ENCODE measurements around the gene PIF1.
A peak's percentile ranks its signal among the peaks of the same experiment; 100 is the strongest.

The PIF1 gene

DNA sequence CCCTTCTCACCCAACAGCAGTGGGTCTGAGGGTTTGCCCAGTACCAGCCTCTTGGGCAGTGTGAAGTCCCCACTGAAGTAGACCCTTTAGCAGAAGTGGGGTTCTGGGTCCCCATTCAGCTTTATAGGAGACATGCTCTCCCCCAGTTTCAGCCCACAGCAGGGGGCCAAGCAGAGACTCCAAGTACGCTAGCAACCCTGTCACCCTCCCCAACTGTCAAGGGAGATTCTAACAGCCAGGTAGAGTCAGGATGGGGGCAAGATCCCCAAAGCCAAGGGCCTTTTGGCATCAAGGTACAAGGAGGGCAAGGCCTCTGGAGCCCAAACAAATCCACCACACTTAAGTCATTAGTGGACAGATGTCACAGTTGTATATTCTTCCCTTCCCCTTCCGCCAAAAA, 51.8 kb downstream of the PIF1 start:
- no peak for DNase-seq

DNA sequence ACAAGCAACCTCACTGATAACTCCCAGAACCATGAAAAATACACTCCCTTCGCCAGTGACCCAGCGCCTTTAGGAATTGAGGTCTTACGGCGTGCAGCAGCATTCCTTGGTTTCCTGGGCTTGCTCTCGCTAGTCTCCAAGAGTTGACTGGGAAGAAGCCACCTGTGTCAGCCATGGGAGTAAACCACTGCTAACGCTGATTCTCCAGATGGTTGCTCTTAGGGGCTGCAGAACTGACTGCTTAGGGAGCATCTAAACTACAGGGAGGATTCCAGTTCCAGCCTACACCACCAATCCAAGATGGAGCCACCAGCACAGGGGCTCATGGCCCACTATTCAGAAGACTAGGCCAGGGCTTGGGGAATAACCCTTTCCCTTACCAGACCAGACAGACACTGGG, 52.5 kb downstream of the PIF1 start:
- no peak for DNase-seq

- no peak for DNase-seq
These were observed 53.0 kb downstream of the PIF1 start for GRCh38 chr15:64772488-64772887.

- no peak for DNase-seq
These were observed 54.8 kb downstream of the PIF1 start for GRCh38 chr15:64770626-64771025.

DNA sequence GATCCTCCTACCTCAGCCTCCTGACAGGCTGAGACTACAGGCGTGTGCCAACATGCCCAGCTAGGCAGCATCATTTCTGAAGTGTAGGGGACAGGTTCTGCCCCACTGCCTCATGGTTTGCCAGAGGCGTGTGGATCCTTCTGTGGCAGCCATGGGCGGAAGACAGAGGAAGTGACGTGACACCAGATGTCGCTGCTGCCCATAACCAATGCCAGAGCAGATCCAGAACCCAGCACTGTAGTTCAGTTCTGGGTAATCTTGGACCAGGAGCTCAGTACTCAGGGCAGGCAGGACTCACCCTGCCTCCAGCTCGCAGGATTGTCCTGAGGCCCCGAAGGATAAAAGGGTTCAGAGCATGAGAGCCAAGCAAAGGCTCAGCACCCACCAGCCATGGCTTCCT, 58.2 kb downstream of the PIF1 start:
- peak; percentile 15 for DNase-seq

GRCh38 chr15:64766058-64766457, 59.4 kb downstream of the PIF1 start:
- DNase-seq, result no peak
